Measurements from ENCODE around the gene DDC. TPM values are rescaled to one million over a fixed set of nuclear protein-coding genes. Genes with fewer than 3 reads are reported as not detected.
"Not testable (repeated sequence)": the region's sequence is repeated elsewhere in the genome, so short reads cannot be mapped to it uniquely, and the experiment has no call there.

Gene DDC
- total RNA-seq, 1 experiment from 2014 or later, result not detected

GRCh38 chr7:50583295-50583694, 18.1 kb upstream of the DDC start:
- not testable (repeated sequence) for H3K9ac ChIP-seq (ENCODE audit: low read length); H3K9me3 ChIP-seq (ENCODE audit: low read length); H3K4me1 ChIP-seq (ENCODE audit: low read length); H3K27me3 ChIP-seq (ENCODE audit: low read length); H3K36me3 ChIP-seq (ENCODE audit: insufficient read depth, low read length); H2AFZ ChIP-seq (ENCODE audit: low read length); H3K9me2 ChIP-seq (replicated peaks; ENCODE audit: insufficient read depth, low read length); H3K4me2 ChIP-seq (ENCODE audit: low read depth, low read length, poor library complexity, severe bottlenecking); H3K79me2 ChIP-seq (ENCODE audit: low read length); H3K4me3 ChIP-seq (ENCODE audit: low read length); H4K20me1 ChIP-seq (ENCODE audit: insufficient read depth, low read depth, low read length); H3K27ac ChIP-seq (ENCODE audit: low read length); DNase-seq

- H3K4me2 ChIP-seq (ENCODE audit: low read depth, low read length, poor library complexity, severe bottlenecking); H3K4me1 ChIP-seq (ENCODE audit: low read length); H3K9ac ChIP-seq (ENCODE audit: low read length); DNase-seq; H3K27me3 ChIP-seq (ENCODE audit: low read length); H4K20me1 ChIP-seq (ENCODE audit: insufficient read depth, low read depth, low read length); H3K79me2 ChIP-seq (ENCODE audit: low read length); H3K4me3 ChIP-seq (ENCODE audit: low read length); H3K36me3 ChIP-seq (ENCODE audit: insufficient read depth, low read length); H3K9me3 ChIP-seq (ENCODE audit: low read length); H3K27ac ChIP-seq (ENCODE audit: low read length); H2AFZ ChIP-seq (ENCODE audit: low read length); H3K9me2 ChIP-seq (replicated peaks; ENCODE audit: insufficient read depth, low read length): not testable (repeated sequence)
Observed at GRCh38 chr7:50582271-50582670, 17.1 kb upstream of the DDC start.

DNA sequence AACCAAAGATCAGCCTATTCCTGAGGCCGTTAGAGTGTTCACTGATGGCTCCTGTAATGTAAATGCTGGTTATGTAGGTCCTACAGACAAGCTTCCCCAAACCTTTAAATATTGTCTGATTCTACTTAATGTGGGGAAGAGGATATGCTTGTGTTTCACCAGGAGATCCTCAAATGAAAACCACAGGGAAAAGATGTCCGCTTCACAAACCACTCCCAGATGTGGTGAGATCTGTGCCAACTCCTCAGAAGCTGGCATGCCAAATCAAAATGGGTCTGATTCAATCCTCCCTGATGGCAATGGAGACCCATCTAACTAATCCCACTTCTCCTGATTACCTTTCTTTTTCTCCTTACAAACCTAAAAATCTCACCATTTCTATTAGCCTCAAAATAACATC, 15.5 kb upstream of the DDC start:
- not testable (repeated sequence) for H3K4me2 ChIP-seq (ENCODE audit: low read depth, low read length, poor library complexity, severe bottlenecking); H2AFZ ChIP-seq (ENCODE audit: low read length); H3K36me3 ChIP-seq (ENCODE audit: insufficient read depth, low read length); H3K9ac ChIP-seq (ENCODE audit: low read length); H3K27ac ChIP-seq (ENCODE audit: low read length); H3K79me2 ChIP-seq (ENCODE audit: low read length); H4K20me1 ChIP-seq (ENCODE audit: insufficient read depth, low read depth, low read length); H3K9me2 ChIP-seq (replicated peaks; ENCODE audit: insufficient read depth, low read length); H3K4me1 ChIP-seq (ENCODE audit: low read length); H3K9me3 ChIP-seq (ENCODE audit: low read length); H3K27me3 ChIP-seq (ENCODE audit: low read length); DNase-seq; H3K4me3 ChIP-seq (ENCODE audit: low read length)

- Histone ChIP-seq H3K27me3 (ENCODE audit: low read length) (no peaks in the 10 kb centered on the region), H3K4me2 (ENCODE audit: low read depth, low read length, poor library complexity, severe bottlenecking) (no peak overlapping the region), H3K4me1 (ENCODE audit: low read length) (no peaks in the 10 kb centered on the region), H3K9me2 (replicated peaks; ENCODE audit: insufficient read depth, low read length) (no peaks in the 10 kb centered on the region), H2AFZ (ENCODE audit: low read length) (no peak overlapping the region), H3K9ac (ENCODE audit: low read length) (no peak overlapping the region), H3K9me3 (ENCODE audit: low read length) (no peaks in the 10 kb centered on the region), H3K79me2 (ENCODE audit: low read length) (no peaks in the 10 kb centered on the region), H3K27ac (ENCODE audit: low read length) (no peak overlapping the region), H4K20me1 (ENCODE audit: insufficient read depth, low read depth, low read length) (no peaks in the 10 kb centered on the region), H3K4me3 (ENCODE audit: low read length) (no peak overlapping the region), H3K36me3 (ENCODE audit: insufficient read depth, low read length) (no peaks in the 10 kb centered on the region)
- no peak for DNase-seq
Observed at GRCh38 chr7:50580057-50580456, 14.9 kb upstream of the DDC start.

DNA sequence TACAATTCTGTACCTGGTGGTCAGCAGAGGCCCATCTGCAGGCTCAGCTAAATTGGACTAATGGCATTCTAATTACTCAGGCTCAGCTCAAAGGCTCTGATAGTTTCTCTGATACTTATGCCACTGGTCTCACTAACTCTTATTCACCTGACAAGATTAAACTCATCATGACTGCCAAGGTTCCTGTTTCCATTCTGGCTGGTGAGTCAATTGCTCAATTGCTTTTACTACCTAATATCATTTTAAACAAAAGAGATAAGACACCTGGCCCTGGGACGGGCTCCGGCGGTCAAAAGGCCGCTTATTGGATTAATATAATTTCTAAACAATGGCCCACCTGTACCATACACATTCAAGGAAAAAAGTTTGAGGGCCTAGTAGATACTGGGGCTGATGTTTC, 12.9 kb upstream of the DDC start:
- DNase-seq; H3K4me2 ChIP-seq (ENCODE audit: low read depth, low read length, poor library complexity, severe bottlenecking); H3K9me3 ChIP-seq (ENCODE audit: low read length); H3K4me3 ChIP-seq (ENCODE audit: low read length); H3K9ac ChIP-seq (ENCODE audit: low read length); H3K27ac ChIP-seq (ENCODE audit: low read length); H3K36me3 ChIP-seq (ENCODE audit: insufficient read depth, low read length); H3K4me1 ChIP-seq (ENCODE audit: low read length); H4K20me1 ChIP-seq (ENCODE audit: insufficient read depth, low read depth, low read length); H3K27me3 ChIP-seq (ENCODE audit: low read length); H3K79me2 ChIP-seq (ENCODE audit: low read length); H3K9me2 ChIP-seq (replicated peaks; ENCODE audit: insufficient read depth, low read length); H2AFZ ChIP-seq (ENCODE audit: low read length): not testable (repeated sequence)

DNA sequence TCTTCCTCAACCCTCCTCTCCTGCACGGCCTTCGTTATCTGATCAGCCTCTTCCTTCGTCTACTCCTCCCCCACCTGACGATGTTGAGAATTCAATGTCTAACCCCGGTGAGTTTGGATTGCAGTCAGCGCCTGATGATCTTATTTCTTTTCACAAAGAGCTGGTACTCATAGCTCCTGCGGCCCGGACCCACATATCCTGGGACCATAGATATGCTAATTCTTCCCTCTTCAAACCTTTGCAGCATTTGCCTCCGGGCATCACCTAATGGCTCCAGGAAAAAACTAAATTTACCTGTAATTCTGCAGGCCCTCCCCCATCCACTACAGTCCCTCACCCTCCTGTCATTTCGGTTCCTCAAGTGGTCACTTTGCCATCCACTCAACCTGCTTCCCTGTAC, 12.4 kb upstream of the DDC start:
- no peaks in the 10 kb centered on the region for H3K27me3 ChIP-seq (ENCODE audit: low read length)
- H2AFZ ChIP-seq (ENCODE audit: low read length), result no peak overlapping the region
- no peaks in the 10 kb centered on the region for H3K4me1 ChIP-seq (ENCODE audit: low read length)
- H3K79me2 ChIP-seq (ENCODE audit: low read length), result no peaks in the 10 kb centered on the region
- H3K27ac ChIP-seq (ENCODE audit: low read length), result no peak overlapping the region
- no peaks in the 10 kb centered on the region for H3K9me3 ChIP-seq (ENCODE audit: low read length)
- H3K4me3 ChIP-seq (ENCODE audit: low read length), result no peak overlapping the region
- no peaks in the 10 kb centered on the region for H3K9me2 ChIP-seq (replicated peaks; ENCODE audit: insufficient read depth, low read length)
- H3K36me3 ChIP-seq (ENCODE audit: insufficient read depth, low read length), result no peaks in the 10 kb centered on the region
- H4K20me1 ChIP-seq (ENCODE audit: insufficient read depth, low read depth, low read length), result no peaks in the 10 kb centered on the region
- H3K9ac ChIP-seq (ENCODE audit: low read length), result no peak overlapping the region
- DNase-seq, result no peak
- no peak overlapping the region for H3K4me2 ChIP-seq (ENCODE audit: low read depth, low read length, poor library complexity, severe bottlenecking)

DNA sequence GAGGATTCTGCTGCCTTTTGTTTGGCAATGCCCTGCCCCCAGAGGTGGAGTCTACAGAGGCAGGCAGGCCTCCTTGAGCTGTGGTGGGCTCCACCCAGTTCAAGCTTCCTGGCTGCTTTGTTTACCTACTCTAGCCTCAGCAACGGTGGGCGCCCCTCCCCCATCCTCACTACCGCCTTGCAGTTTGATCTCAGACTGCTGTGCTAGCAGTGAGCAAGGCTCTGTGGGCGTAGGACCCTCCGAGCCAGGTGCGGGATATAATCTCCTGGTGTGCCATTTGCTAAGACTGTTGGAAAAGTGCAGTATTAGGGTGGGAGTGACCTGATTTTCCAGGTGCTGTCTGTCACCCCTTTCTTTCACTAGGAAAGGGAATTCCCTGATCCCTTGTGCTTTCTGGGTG, 11.2 kb upstream of the DDC start:
- H3K4me2 ChIP-seq (ENCODE audit: low read depth, low read length, poor library complexity, severe bottlenecking); H3K9me2 ChIP-seq (replicated peaks; ENCODE audit: insufficient read depth, low read length); H3K27me3 ChIP-seq (ENCODE audit: low read length); DNase-seq; H3K9me3 ChIP-seq (ENCODE audit: low read length); H3K79me2 ChIP-seq (ENCODE audit: low read length); H2AFZ ChIP-seq (ENCODE audit: low read length); H3K4me1 ChIP-seq (ENCODE audit: low read length); H3K4me3 ChIP-seq (ENCODE audit: low read length); H3K27ac ChIP-seq (ENCODE audit: low read length); H3K36me3 ChIP-seq (ENCODE audit: insufficient read depth, low read length); H4K20me1 ChIP-seq (ENCODE audit: insufficient read depth, low read depth, low read length); H3K9ac ChIP-seq (ENCODE audit: low read length): not testable (repeated sequence)

DNA sequence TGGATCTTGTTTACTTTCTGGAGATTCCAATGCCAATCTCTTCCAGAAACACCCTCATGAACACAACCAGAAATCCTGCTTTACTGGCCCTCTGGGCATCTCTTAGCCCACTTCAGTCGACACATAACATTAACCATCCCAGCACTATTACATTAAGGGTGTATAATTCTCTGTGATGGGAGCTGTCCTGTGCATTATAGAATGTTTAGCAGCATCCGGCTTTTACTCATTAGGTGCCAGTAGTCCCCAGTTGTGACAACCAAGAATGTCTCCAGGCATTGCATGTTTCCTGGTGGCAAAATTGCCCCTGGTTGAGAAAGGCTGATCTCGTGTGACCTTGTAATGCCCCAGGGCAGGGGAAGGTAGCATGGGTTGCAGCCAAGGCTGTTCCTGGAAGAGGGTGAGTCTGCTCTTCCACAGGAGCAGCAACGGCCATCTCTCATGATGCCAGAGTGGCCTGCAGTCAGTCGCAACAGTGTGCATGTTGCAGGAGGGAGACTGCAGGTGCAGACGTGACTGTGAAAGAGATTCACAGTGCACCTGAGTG, 2.6 kb upstream of the DDC start:
- Histone ChIP-seq H2AFZ (ENCODE audit: low read length) (no peak overlapping the region), H3K9me2 (replicated peaks; ENCODE audit: insufficient read depth, low read length) (no peaks in the 10 kb centered on the region), H4K20me1 (ENCODE audit: insufficient read depth, low read depth, low read length) (no peaks in the 10 kb centered on the region), H3K9ac (ENCODE audit: low read length) (no peak overlapping the region), H3K27ac (ENCODE audit: low read length) (no peak overlapping the region), H3K36me3 (ENCODE audit: insufficient read depth, low read length) (no peaks in the 10 kb centered on the region), H3K9me3 (ENCODE audit: low read length) (no peaks in the 10 kb centered on the region), H3K4me1 (ENCODE audit: low read length) (no peaks in the 10 kb centered on the region), H3K79me2 (ENCODE audit: low read length) (no peaks in the 10 kb centered on the region), H3K27me3 (ENCODE audit: low read length) (no peaks in the 10 kb centered on the region), H3K4me3 (ENCODE audit: low read length) (no peak overlapping the region), H3K4me2 (ENCODE audit: low read depth, low read length, poor library complexity, severe bottlenecking) (no peak overlapping the region)
- DNase-seq, result no peak

DNA sequence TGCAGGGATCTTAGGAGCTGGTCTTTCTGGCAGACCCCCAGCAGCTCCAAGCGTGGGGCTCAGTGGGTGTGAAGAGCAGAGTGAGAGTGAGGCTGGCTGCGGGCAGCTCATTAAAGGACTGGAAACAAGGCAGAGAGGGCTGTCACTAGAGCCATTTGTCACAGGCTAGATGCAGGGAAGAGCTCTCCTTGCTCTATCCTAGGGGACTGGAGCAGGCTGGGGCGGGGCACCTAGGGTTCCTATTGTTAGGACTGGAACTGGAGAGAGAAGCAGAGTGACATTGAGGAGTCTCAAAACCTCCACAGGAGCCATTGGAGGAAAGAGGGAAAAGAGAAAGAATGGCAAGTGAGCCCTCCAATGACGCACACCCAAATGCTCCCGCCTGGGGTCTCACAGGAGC, 772 bp upstream of the DDC start:
- Histone ChIP-seq H3K4me2 (ENCODE audit: low read depth, low read length, poor library complexity, severe bottlenecking) (no peak overlapping the region), H3K27me3 (ENCODE audit: low read length) (no peaks in the 10 kb centered on the region), H3K9me2 (replicated peaks; ENCODE audit: insufficient read depth, low read length) (no peaks in the 10 kb centered on the region), H3K4me1 (ENCODE audit: low read length) (no peaks in the 10 kb centered on the region), H3K79me2 (ENCODE audit: low read length) (no peaks in the 10 kb centered on the region), H3K36me3 (ENCODE audit: insufficient read depth, low read length) (no peaks in the 10 kb centered on the region), H3K27ac (ENCODE audit: low read length) (no peak overlapping the region), H3K9ac (ENCODE audit: low read length) (no peak overlapping the region), H3K9me3 (ENCODE audit: low read length) (no peaks in the 10 kb centered on the region), H4K20me1 (ENCODE audit: insufficient read depth, low read depth, low read length) (no peaks in the 10 kb centered on the region), H2AFZ (ENCODE audit: low read length) (no peak overlapping the region), H3K4me3 (ENCODE audit: low read length) (no peak overlapping the region)
- DNase-seq, result no peak
